ENCODE data around the gene SYK. TPM values are rescaled to one million over a fixed set of nuclear protein-coding genes. Genes with fewer than 3 reads are reported as not detected.

Gene SYK
- total RNA-seq, 1 donor from 2014 or later, result 13.0 TPM

DNA sequence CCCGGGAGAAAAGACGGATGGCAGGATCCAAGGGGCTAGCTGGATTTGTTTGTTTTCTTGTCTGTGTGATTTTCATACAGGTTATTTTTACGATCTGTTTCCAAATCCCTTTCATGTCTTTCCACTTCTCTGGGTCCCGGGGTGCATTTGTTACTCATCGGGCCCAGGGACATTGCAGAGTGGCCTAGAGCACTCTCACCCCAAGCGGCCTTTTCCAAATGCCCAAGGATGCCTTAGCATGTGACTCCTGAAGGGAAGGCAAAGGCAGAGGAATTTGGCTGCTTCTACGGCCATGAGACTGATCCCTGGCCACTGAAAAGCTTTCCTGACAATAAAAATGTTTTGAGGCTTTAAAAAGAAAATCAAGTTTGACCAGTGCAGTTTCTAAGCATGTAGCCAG lies 94.2 kb downstream of the SYK start:
- H3K9me3 Mint-ChIP-seq, result no peaks in the 10 kb centered on the region
- no peak for DNase-seq (ENCODE audit: extremely low spot score, unreplicated experiment)
- peaks cover 17% of the 10 kb centered on the region for H3K4me1 Mint-ChIP-seq (ENCODE audit: unreplicated experiment)
- H3K4me3 Mint-ChIP-seq, result no peak overlapping the region
- no peaks in the 10 kb centered on the region for H3K36me3 Mint-ChIP-seq
- peak overlapping the region; percentile 41 for H3K27ac Mint-ChIP-seq
- no peaks in the 10 kb centered on the region for H3K27me3 Mint-ChIP-seq
- TF ChIP-seq, protein P1, sequence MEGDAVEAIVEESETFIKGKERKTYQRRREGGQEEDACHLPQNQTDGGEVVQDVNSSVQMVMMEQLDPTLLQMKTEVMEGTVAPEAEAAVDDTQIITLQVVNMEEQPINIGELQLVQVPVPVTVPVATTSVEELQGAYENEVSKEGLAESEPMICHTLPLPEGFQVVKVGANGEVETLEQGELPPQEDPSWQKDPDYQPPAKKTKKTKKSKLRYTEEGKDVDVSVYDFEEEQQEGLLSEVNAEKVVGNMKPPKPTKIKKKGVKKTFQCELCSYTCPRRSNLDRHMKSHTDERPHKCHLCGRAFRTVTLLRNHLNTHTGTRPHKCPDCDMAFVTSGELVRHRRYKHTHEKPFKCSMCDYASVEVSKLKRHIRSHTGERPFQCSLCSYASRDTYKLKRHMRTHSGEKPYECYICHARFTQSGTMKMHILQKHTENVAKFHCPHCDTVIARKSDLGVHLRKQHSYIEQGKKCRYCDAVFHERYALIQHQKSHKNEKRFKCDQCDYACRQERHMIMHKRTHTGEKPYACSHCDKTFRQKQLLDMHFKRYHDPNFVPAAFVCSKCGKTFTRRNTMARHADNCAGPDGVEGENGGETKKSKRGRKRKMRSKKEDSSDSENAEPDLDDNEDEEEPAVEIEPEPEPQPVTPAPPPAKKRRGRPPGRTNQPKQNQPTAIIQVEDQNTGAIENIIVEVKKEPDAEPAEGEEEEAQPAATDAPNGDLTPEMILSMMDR (conservative IDR thresholded peaks at IDR 0.05), result no peak

DNA sequence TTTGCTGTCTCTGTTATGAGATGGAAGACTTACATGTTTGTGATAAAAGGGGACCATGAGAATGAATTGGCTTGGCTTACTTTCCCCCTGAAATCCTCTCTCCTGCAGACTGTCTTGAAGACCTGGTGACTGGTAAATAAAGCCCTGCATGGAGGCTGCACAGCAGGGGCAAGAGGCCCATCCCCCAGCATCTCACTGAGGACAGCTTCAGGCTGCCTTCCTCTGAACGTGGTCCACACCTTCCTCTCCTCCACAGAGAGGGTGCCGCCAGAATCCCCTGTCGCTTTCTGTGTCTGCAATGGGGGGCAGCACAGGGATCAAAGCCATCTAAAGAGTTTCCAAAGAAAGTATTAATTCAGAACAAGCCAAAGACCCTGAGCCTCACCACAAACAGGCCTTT lies 94.6 kb downstream of the SYK start:
- DNase-seq (ENCODE audit: extremely low spot score, unreplicated experiment), result no peak
- H3K36me3 Mint-ChIP-seq, result no peaks in the 10 kb centered on the region
- TF ChIP-seq, protein P1 (conservative IDR thresholded peaks at IDR 0.05), result no peak
- H3K27ac Mint-ChIP-seq, result no peak overlapping the region
- peaks cover 16% of the 10 kb centered on the region for H3K4me1 Mint-ChIP-seq (ENCODE audit: unreplicated experiment)
- no peaks in the 10 kb centered on the region for H3K27me3 Mint-ChIP-seq
- no peaks in the 10 kb centered on the region for H3K9me3 Mint-ChIP-seq
- no peak overlapping the region for H3K4me3 Mint-ChIP-seq

DNA sequence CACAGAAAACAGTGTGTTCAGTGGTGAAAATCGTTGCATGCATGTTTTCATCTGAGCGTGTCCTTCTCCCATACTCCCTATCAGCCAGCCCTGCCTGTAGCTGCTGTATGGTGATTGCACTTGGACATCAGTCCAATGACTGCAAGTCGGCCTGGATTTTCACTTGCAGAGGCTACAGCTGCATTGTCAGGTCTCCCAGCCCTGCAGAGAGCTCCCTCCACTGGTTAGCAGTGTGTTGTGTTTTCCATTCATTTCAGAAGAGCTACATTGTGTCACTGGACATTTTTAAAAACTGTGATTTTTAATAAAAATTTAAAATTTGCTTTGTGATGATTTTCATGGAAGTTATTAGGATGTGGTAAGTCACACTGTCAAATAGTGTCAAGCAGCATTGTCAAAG lies 96.6 kb downstream of the SYK start:
- Mint-ChIP-seq H3K27me3 (no peaks in the 10 kb centered on the region), H3K9me3 (peaks cover 11% of the 10 kb centered on the region), H3K36me3 (peaks cover 12% of the 10 kb centered on the region), H3K4me1 (ENCODE audit: unreplicated experiment) (peaks cover 4% of the 10 kb centered on the region), H3K27ac (no peak overlapping the region), H3K4me3 (no peak overlapping the region)
- DNase-seq (ENCODE audit: extremely low spot score, unreplicated experiment), result no peak
- TF ChIP-seq, protein P1 (conservative IDR thresholded peaks at IDR 0.05), result peak; percentile 58

DNA sequence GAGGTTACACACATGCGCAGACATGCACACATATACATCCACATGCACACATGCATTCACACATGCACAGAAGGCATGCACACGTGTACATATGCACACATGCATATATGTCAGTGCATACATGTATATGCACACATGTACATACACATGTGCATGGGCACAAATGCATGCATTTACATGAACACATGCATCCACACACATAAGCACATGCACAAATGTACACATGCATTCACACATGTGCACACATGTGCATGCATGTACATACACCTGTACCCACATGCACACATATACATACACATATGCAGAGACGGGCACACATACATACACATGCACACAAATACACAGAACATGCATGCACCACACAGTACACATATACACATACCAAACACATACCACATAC lies 97.7 kb downstream of the SYK start:
- H3K27me3 Mint-ChIP-seq, result no peaks in the 10 kb centered on the region
- TF ChIP-seq, protein P1 (conservative IDR thresholded peaks at IDR 0.05), result no peak
- H3K36me3 Mint-ChIP-seq, result peaks cover 14% of the 10 kb centered on the region
- H3K4me3 Mint-ChIP-seq, result no peak overlapping the region
- H3K27ac Mint-ChIP-seq, result no peak overlapping the region
- no peak for DNase-seq (ENCODE audit: extremely low spot score, unreplicated experiment)
- H3K9me3 Mint-ChIP-seq, result peaks cover 11% of the 10 kb centered on the region
- peaks cover 4% of the 10 kb centered on the region for H3K4me1 Mint-ChIP-seq (ENCODE audit: unreplicated experiment)

DNA sequence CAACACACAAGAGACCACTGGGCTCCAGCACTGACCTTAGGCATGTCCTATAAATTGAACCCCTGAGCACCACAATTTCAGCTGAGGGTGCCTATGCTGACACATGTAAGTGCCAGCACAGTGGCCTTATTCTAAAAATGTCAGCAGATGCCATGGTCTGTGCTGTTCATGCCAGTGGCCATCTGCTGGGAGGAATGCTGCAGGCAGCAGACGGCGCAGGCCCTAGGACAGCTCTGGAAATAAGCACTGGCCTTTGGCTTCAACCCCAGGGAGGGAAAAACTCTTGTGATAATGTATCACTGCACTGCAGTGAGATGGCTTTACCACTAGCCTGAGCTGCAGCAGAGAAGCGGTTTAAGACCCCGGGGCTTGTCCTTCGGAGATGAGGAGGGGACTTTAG lies 98.5 kb downstream of the SYK start:
- Mint-ChIP-seq H3K27ac (no peak overlapping the region), H3K9me3 (peaks cover 15% of the 10 kb centered on the region), H3K4me1 (ENCODE audit: unreplicated experiment) (no peaks in the 10 kb centered on the region), H3K4me3 (no peak overlapping the region), H3K27me3 (no peaks in the 10 kb centered on the region), H3K36me3 (peaks cover 14% of the 10 kb centered on the region)
- TF ChIP-seq, protein P1 (conservative IDR thresholded peaks at IDR 0.05), result peak; percentile 46
- DNase-seq (ENCODE audit: extremely low spot score, unreplicated experiment), result no peak

DNA sequence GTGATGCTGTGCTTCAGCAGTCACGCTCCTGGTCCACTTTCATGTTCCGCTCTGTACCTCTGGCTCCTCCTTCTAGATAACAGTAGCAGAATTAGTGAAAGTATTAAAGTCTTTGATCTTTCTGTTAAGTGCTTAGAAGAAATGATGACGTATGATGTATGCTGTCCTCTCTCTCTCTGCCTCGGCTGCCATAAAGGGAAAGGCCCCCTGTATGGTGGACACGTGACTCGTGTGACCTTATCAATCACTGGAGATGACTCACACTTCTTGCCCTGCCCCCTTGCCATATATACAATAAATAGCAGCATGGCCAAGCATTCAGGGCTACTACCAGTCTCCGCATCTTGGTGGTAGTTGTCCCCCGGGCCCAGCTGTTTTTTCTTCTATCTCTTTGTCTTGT lies 100.3 kb downstream of the SYK start:
- TF ChIP-seq, protein P1 (conservative IDR thresholded peaks at IDR 0.05), result no peak
- Mint-ChIP-seq H3K4me3 (no peak overlapping the region), H3K9me3 (peaks cover 15% of the 10 kb centered on the region), H3K4me1 (ENCODE audit: unreplicated experiment) (no peaks in the 10 kb centered on the region), H3K27ac (no peak overlapping the region), H3K36me3 (peaks cover 14% of the 10 kb centered on the region), H3K27me3 (no peaks in the 10 kb centered on the region)
- DNase-seq (ENCODE audit: extremely low spot score, unreplicated experiment), result no peak

Measured in type B pancreatic cell (in vitro differentiated cells).